Fibroblast of villous mesenchyme (primary cell): ENCODE data around the gene INVS. TPM values are rescaled to one million over a fixed set of nuclear protein-coding genes. Genes with fewer than 3 reads are reported as not detected.
"Not testable (repeated sequence)": the region's sequence is repeated elsewhere in the genome, so short reads cannot be mapped to it uniquely, and the experiment has no call there.

Experiments
- DNase-seq: peaks from one replicate; pipeline ENCODE4 v3.0.0-alpha.2; 2010; ENCODE audit warnings: low read depth
- H3K4me3 ChIP-seq: 2 replicates; pipeline ENCODE4 v1.5.1; 2011; ENCODE audit warnings: low read depth, mild to moderate bottlenecking, low read length
- total RNA-seq: library from RNA; depleted of rRNA; stranded (reverse); fragments of >200 nt; gene quantifications from 2 replicates; pipeline ENCODE4 v1.2.3, GENCODE V29; 2012
- TF ChIP-seq, protein P1 (sequence below): IDR thresholded peaks from 2 replicates; pipeline ENCODE4 v1.5.1; 2012; ENCODE audit warnings: low read depth, mild to moderate bottlenecking, low read length; ENCODE audit not compliant: insufficient read depth

INVS gene
- total RNA-seq, 1 donor, result 37.1 TPM

GRCh38 chr9:100136799-100137198 lies 37.8 kb downstream of the INVS start:
- DNase-seq, result peak; percentile 3
- TF ChIP-seq, protein P1, sequence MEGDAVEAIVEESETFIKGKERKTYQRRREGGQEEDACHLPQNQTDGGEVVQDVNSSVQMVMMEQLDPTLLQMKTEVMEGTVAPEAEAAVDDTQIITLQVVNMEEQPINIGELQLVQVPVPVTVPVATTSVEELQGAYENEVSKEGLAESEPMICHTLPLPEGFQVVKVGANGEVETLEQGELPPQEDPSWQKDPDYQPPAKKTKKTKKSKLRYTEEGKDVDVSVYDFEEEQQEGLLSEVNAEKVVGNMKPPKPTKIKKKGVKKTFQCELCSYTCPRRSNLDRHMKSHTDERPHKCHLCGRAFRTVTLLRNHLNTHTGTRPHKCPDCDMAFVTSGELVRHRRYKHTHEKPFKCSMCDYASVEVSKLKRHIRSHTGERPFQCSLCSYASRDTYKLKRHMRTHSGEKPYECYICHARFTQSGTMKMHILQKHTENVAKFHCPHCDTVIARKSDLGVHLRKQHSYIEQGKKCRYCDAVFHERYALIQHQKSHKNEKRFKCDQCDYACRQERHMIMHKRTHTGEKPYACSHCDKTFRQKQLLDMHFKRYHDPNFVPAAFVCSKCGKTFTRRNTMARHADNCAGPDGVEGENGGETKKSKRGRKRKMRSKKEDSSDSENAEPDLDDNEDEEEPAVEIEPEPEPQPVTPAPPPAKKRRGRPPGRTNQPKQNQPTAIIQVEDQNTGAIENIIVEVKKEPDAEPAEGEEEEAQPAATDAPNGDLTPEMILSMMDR, result peak; percentile 44
- H3K4me3 ChIP-seq, result not testable (repeated sequence)

DNA sequence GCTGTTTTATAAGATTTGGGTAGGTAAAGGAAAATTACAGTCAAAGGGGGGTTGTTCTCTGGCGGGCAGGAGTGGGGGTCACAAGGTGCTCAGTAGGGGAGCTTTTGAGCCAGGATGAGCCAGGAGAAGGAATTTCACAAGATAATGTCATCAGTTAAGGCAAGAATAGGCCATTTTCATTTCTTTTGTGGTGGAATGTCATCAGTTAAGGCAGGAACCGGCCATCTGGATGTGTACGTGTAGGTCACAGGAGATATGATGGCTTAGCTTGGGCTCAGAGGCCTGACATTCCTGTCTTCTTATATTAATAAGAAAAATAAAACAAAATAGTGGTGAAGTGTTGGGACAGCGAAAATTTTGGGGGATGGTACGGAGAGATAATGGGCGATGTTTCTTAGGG lies 41.3 kb downstream of the INVS start:
- DNase-seq, H3K4me3 ChIP-seq: not testable (repeated sequence)

DNA sequence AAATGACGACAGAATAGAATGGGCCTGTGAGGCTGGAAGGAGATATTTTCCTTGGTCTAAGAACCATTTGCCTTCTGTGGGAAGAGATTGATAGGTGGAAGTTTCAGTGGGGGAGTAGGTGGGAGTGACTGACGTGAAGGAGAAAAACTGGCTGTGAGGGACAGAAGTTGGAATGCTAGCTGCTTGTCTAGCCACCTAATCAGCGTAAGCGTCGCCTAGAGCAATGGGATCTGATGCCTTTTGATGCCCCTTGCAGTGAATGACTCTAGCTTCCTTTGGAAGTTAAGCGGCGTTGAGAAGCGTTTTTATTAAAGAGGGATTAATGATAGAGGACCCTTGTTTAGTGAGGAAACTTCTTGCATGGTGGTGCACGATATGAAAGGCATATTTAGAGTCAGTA lies 42.8 kb downstream of the INVS start:
- H3K4me3 ChIP-seq, DNase-seq: not testable (repeated sequence)

- not testable (repeated sequence) for H3K4me3 ChIP-seq, DNase-seq
These were observed 46.3 kb downstream of the INVS start for GRCh38 chr9:100145167-100145934.

DNA sequence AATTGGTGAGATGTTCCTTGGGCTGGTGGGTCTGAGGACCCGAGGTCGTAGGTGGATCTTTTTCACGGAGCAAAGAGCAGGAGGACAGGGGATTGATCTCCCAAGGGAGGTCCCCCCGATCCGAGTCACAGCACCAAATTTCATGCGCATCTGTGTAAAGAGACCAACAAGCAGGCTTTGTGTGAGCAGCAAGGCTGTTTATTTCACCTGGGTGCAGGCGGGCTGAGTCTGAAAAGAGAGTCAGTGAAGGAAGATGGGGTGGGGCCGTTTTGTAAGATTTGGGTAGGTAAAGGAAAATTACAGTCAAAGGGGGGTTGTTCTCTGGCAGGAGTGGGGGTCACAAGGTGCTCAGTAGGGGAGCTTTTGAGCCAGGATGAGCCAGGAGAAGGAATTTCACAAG lies 46.9 kb downstream of the INVS start:
- DNase-seq, result not testable (repeated sequence)

DNA sequence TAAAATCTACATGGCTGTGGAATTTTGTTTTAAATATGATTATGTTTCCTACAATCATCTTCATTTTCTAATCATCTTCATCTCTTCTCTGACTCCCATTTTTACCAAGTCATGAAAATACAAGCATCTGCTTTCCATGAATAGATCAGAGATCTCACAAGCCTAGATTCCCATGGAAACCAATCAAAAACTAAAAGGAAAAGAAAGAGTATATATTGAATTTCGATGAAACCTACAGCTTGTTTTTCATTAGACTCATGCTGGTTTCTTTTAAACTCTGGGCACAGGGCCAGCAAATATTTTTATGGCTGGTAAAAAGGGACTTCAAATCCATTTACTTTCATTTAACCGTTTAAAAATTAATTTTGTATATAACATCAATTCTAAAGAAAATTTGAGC lies 51.2 kb downstream of the INVS start:
- DNase-seq, result peak; percentile 26
- H3K4me3 ChIP-seq, result no peak overlapping the region
- TF ChIP-seq, protein P1, result no peak

More for the DNA sequence above, 46.9 kb downstream of the INVS start:
- not testable (repeated sequence) for H3K4me3 ChIP-seq

DNA sequence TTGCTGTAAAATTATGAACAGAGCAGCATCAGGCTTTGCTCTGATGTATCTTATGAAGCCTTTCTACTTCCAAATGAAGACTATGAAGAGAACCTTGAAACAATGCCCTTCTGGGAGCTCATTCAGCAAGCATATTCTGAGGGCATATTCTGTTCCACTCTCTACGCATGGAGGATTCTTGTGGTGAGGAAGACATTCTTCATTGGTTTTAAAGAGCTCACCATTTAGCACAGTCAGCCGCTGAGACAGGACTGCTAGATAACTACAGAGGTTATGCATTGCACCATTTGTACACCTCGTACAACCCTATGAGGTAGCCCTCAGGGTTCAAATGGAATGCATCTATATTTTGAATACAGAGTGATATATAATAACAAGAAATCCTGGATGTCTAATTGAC lies 61.0 kb downstream of the INVS start:
- TF ChIP-seq, protein P1, result no peak
- DNase-seq, result peak; percentile 48
- H3K4me3 ChIP-seq, result no peak overlapping the region

DNA sequence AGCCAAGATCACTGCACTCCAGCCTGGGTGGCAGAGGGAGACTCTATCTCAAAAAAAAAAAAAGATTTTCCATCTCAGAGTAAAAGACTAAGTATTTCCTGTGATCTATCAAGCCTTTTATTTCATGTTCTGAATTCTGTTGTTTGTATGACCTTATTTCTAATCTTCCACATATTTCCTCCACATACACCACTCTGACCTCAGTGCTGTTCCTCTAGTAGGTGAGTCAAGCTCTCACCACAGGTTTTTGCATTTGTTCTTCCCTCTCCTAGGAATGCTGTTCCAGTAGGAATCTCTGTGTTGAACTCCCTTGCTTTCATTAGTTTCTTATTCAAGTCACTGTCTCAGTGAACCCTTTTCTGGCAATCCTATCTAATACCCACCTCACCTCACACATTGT lies 68.1 kb downstream of the INVS start:
- TF ChIP-seq, protein P1, result no peak
- no peak for DNase-seq
- no peak overlapping the region for H3K4me3 ChIP-seq

GRCh38 chr9:100167915-100168654 lies 69.0 kb downstream of the INVS start:
- H3K4me3 ChIP-seq, result no peak overlapping the region
- TF ChIP-seq, protein P1, result peak; percentile 10
- DNase-seq, result no peak
